OCI-M1 (cell line): ENCODE measurements around the gene KRT12.
A peak's percentile ranks its signal among the peaks of the same experiment; 100 is the strongest.

ENCODE experiments used
- DNase-seq: peaks from one replicate; lab custom pipeline; 2025; lab: John Stamatoyannopoulos, UW

The KRT12 gene

DNA sequence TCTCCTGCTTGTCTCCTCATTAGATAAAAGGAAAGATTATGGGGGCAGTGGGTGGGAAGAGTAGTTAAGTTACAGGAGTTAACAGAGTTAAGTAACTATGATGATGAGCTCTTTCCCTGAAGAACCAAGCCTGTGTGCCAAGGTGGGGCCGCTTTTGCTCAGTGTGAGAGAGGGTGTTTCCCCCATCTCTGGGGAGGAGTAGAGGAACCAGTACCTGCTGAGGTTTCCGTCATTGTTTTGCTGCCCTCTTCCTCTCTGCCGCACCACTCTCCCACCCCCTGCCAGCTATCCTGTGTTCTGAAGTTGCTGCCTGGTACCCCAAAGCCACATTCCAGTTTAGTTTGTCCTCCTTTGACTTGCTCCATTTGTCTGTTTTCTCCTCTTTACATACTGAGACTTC lies 23.8 kb downstream of the KRT12 start:
- no peak for DNase-seq

DNA sequence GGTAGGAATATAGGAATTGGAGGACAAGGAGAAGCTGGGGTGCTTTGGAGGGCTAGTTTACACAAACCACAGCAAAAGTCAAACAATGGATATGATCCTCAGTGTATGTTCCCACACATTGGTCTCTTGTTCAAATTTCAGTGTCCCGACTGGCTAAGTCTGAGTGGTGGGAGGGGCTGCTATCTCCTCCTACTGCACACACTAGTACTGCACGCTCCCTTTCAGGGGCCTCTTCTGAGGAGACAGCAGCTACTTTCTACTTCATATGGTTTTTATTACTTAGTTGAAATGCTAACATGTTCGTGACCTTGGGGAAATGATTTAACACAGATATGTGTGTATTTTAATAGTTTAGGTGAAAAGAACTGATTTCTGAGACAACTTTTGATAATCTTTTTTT lies 25.8 kb downstream of the KRT12 start:
- DNase-seq = no peak

DNA sequence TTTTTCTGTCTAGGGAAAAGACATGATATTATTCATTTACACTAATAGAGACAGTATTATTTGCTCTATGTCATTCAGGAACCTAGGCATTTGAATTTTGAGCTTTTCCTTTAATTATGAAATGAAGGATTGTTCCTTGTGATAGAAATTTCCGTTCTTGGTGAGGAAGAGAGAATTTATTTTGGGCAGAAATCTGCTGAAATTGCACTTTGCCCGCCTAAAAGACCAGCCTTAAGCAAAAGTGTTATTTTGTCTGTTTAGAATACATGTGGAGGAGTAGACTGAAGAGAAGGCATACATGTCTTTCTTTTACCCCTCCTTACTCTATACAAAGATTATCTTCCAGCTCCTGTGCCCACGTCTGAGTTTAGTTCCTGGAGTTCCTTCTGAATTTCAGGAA lies 27.8 kb downstream of the KRT12 start:
- DNase-seq = no peak

DNA sequence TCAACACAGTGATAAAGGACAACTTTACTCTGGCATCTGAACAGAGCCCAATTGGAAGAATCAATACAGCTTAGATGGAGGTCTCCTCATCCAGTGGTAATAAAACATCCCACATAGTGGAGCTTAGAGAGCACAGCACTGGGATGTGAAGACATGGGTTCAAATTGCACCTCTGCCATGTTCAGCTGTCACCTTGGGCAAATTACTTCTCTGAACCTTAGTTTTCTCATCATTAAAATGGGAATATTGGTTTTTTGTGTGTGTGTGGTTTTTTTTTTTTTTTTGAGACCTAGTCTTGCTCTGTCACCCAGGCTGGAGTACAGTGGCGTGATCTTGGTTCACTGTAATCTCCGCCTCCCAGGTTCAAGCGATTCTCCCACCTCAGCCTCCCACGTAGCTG lies 31.0 kb downstream of the KRT12 start:
- DNase-seq = no peak

- DNase-seq = no peak
These were observed 33.1 kb downstream of the KRT12 start for GRCh38 chr17:40833882-40834281.

- no peak for DNase-seq
These were observed 34.2 kb downstream of the KRT12 start for GRCh38 chr17:40832840-40833239.

GRCh38 chr17:40830085-40830776 lies 36.8 kb downstream of the KRT12 start:
- DNase-seq = no peak

DNA sequence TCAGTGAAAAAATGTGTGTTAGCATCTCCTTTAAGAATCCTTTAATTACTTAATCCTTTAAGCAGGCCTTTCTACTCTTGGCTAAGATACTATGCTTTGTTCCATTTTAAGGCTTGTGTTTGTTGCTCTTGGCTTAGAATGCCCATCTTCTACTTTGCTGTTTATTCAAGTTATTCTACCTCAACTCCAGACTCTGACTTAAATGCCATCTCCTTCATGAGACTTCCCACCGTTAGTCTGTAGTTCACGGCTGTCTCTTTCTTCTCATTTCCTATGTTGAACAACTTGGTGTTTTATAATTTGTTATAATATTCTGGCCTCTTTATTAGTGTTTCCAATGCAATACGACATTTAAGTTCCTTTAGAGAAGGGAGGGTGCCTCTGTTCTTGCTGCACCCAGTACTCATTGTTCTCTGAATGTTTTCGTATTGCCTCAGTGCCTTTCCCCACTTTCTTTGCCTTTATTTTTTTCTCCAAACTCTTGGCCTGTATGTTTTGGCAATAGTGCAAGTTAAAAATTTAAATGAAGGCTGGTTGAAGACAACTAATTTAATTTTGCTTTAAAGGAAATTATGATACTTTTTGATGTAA lies 38.5 kb downstream of the KRT12 start:
- DNase-seq = no peak

DNA sequence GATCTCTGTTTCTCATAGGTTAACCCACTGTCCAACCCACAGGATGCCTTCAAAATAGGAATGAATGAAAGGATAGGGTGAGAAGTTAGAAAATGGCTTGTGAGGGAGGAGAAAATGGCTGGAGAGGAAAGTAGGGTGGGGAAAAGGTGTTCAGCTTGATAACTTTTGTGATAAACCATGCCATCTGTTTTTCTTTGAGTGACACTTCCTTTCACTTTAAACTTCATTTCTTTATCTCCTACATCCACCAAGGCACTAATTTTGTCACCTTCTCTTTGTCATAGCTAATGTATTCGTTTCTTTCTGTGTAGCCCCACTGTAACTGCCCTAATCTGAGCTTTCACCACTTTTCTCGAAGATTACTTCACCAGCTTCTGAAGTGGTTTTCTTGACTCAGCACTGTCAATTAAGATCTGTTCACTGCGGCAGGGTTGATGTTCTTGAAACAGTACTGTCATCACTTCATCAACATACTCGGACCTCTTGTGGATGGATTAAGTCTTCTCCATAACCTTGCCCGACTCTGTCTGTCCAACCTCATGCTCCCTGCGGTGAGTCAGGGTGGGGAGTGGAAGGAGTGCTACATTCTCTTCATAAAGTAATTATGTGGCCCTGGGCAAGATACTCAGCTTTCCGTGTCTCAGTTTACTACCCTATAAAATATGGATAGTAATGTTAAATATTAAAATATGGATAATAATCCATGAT lies 39.1 kb downstream of the KRT12 start:
- DNase-seq = peak; percentile 86

DNA sequence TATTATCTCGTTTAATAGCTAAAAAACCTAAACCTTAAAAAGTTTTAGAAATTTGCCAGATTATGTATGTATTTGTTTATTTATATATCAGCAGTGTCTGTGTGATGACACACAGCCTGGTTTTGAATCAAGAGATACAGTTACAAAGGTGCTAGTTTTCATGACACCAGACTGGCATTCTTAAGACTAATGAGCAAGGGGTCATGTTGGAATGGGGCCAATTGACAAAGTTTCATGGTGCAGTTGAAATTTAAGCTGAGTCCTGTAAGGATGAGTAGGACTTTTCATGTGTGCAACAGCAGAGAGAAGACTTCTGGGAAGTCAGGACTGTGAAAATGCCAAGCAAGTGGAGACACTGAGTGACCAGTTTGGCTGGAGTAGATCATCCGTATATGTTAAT lies 41.4 kb downstream of the KRT12 start:
- no peak for DNase-seq

GRCh38 chr17:40824015-40824832 lies 42.8 kb downstream of the KRT12 start:
- no peak for DNase-seq

DNA sequence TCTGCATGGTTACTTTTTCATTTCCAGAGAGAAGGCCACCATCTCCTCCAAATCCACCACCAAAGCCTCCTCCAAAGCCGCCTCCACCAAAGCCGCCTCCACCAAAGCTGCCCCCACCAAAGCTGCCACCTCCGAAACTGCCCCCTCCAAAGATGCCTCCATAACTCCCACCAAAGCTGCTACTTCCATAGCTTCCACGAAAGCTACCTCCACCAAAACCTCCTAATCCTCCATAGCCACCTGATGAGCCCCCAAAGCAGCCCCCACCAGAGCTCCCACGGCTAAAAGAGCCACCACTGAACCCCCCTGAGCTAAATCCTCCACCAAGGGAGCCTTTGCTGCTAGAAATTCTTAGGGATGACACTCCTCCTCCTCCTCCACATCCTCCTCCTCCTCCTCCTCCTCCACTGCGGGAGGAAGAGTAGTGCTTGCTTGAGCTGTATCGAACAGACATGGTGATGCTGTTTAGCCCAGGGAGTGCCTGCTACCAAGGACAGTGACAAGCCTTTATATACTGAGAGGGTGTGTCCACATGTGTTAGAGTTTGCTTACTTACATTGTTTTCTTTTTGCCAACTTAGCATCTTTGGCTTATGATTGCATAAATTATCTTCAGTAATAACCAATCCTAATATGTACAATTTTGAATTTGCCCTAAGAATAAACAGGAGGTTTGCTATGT lies 44.8 kb downstream of the KRT12 start, which contains the start of gene KRT10:
TSS of gene KRT10 (minus strand) at position 483 of the 681 bp plus-strand sequence. CDS start at position 454, 29 bp downstream.
- DNase-seq = no peak

DNA sequence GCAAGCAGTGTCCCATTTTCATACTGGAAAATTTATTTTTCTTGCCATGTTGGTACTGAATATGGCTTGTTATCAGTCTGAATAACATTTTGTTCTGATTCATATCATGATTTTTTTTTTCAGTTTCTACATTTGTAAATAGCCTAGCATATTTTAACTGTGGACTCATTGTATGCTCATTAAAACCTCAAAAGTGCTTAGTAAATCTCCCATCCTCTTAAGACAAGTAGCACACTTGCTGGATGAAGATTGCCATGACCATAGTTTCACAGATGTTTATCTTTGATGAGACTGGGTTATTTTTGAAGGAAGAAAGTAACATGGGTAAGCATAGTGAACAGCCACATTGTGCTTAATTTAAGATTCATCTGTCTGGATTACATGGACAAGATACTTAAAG lies 45.5 kb downstream of the KRT12 start:
- DNase-seq = no peak

GRCh38 chr17:40820228-40820838 lies 46.7 kb downstream of the KRT12 start:
- DNase-seq = no peak

GRCh38 chr17:40819528-40820125 lies 47.4 kb downstream of the KRT12 start:
- DNase-seq = peak; percentile 73

DNA sequence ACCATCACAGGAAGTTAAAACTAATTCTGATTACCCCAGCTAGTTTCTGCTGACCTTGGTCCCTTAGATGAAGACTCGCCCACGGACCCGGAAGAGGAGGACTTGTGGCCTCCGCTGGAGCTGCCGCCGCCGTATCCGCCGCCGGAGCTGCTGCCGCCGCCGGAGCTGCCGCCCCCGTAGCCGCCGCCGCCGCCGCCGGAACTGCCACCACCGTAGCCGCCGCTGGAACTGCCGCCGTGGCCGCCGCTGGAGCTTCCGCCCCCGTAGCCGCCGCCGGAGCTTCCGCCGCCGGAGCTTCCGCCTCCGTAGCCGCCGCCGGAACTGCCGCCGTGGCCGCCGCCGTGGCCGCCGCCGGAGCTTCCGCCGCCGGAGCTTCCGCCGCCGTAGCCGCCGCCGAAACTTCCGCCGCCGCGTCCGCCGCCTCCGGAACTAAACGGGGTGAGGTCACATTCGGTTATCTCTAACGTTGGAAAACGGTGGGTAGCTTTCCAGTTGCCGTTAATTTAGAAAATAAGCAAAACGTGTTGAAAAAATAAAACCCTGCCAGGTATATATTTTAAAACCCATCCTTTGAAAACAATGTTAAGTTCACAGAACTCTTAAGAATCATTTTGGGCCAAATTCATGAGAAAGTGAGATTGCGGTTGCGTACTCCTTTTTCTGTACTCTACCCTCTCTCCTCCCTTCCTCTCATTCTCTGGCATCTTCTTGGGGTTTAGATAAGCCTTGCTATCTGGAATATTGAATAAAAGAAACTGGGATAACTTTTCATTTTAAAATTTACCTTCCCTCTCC lies 48.1 kb downstream of the KRT12 start:
- peak; percentile 89 for DNase-seq

DNA sequence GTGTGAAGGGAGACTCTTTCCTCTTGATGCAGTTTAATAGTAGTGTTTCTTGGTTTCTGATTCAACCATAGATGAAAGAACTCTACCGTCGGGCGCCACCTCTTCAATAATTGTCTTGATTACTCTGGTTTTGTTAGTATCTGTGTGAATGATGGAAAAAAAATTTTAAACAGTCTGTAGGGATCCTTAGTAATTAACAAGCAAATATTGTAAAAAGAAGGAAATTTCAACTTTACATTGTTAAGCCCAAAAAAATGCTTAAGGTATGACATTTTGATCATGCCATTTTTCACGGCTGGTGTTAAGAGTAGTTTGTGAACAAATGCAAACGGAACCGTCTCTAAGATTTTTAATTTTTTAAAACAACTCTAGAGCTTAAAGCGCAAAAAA lies 48.7 kb downstream of the KRT12 start:
- peak; percentile 50 for DNase-seq

- DNase-seq = no peak
These were observed 49.8 kb downstream of the KRT12 start for GRCh38 chr17:40817103-40817682.

- no peak for DNase-seq
These were observed 50.5 kb downstream of the KRT12 start for GRCh38 chr17:40816569-40816968.

GRCh38 chr17:40815381-40815780 lies 51.6 kb downstream of the KRT12 start:
- DNase-seq = no peak
